Measurements from ENCODE around the gene TMEM107. TPM values are rescaled to one million over a fixed set of nuclear protein-coding genes. Genes with fewer than 3 reads are reported as not detected.

The TMEM107 gene
- total and polyA plus RNA-seq, 2 donors, result 21.3 to 71.6 TPM

DNA sequence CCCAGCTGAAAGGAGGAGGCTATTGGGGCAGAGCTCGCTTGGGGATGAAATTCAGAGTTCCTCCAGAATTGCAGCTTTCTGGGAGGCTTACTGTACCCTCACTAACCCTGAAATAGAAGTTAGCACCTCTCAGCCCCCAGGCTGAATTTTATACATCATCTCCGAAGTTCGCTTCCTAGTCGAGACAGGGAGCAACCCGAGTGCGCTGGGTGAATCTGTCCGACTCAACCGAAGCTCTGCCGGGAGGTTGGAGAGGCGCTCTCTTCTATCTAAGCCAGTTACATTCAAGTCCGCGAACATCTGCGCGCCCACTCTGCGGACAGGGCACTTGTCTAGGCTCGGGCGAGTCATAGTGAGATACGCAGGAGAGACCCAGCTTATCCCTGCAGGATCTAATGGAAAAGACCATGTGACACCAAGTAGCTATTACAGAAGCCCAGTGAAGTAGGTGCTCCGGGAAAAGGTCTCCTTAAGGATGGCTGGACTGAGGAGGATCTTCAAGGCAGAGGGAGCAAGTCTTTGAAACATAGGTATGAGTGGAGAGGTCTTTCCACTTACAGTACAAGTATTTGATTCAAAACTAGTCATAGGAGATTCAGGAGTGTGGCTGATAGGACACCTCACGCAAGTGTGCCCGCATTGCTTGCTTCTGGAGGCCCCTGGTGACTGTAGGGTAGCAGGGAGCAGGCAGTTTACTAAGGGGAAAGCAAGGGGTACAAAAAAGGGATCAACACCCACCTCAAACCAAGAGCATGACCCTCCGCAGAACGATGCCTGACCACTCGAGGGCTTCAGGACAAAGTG, 51.6 kb downstream of the TMEM107 start:
- H3K27ac ChIP-seq (ENCODE audit: low read depth in 1 of 2, low read length in 1 of 2), result no peak overlapping the region
- H3K27me3 ChIP-seq (ENCODE audit: control insufficient read depth in 2 of 2, insufficient read depth in 1 of 2, low read length in 1 of 2), result peaks cover 63 to 98% of the 10 kb centered on the region in 2 donors
- H3K4me1 ChIP-seq (ENCODE audit: control insufficient read depth in 2 of 2, insufficient read depth in 2 of 2, low read length in 2 of 2), result peaks cover 30 to 70% of the 10 kb centered on the region in 2 donors
- DNase-seq (ENCODE audit: low read depth in 6 of 9, low spot score in 9 of 9), result peak in 1 of 9 donors; percentile 27
- 3% methylated on average over 24 of the region's 24 CpGs for WGBS
- H3K4me3 ChIP-seq (ENCODE audit: low read length in 2 of 2), result peak overlapping the region; percentile 4 to 52
- no peaks in the 10 kb centered on the region for H3K36me3 ChIP-seq (ENCODE audit: control insufficient read depth in 2 of 2, insufficient read depth in 2 of 2, low read length in 1 of 2)
- peaks cover 0 to 13% of the 10 kb centered on the region in 2 donors for H3K9me3 ChIP-seq (ENCODE audit: control insufficient read depth in 2 of 2, insufficient read depth in 1 of 2, low read length in 1 of 2)

DNA sequence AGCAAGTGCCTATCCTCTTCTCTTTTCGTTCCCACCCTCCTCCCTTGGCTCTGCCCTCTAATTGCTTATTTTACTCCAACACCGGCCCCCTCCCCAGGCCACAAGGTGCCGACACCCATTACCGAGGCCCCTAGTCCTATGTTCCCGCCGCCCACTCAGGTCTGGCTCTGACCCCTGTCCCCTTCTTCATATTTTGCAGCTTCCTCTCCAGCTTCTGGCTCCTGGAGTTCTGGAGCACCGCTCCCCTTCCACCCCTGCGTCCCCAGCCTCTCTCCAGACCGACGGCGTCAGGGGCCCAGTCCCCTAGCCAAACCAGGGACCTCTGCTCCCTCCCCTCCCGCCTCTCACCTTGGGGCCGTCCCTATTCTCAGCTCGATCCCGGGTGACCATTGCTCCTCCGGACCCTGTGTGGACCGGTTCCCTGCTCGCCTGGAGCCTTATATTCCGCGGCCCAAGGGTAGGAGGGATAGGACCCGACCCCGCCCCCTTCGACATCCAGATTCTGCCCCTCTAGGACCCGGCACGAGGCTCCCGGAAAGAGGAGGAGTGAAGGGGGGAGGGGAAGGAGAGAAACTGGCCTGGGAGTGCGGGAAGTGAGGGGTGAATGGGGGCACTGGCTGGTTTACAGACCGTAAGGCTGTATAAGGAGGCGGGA, 52.4 kb downstream of the TMEM107 start, which contains the start of gene HES7:
Gene HES7, minus strand, starts transcription at position 412 of the 655 bp plus-strand sequence. Its CDS starts 22 bp downstream, at position 390.
- peaks cover 0 to 13% of the 10 kb centered on the region in 2 donors for H3K9me3 ChIP-seq (ENCODE audit: control insufficient read depth in 2 of 2, insufficient read depth in 1 of 2, low read length in 1 of 2)
- DNase-seq (ENCODE audit: low read depth in 6 of 9, low spot score in 9 of 9), result peak in 1 of 9 donors; percentile 12
- no peak within 1 kb of the TSS for H3K27ac ChIP-seq (ENCODE audit: low read depth in 1 of 2, low read length in 1 of 2)
- peak within 1 kb of the TSS; percentile 4 to 52 for H3K4me3 ChIP-seq (ENCODE audit: low read length in 2 of 2)
- peaks cover 30 to 73% of the 10 kb centered on the region in 2 donors for H3K4me1 ChIP-seq (ENCODE audit: control insufficient read depth in 2 of 2, insufficient read depth in 2 of 2, low read length in 2 of 2)
- H3K36me3 ChIP-seq (ENCODE audit: control insufficient read depth in 2 of 2, insufficient read depth in 2 of 2, low read length in 1 of 2), result no peaks in the 10 kb centered on the region
- WGBS, result 1% methylated on average over 29 of the region's 29 CpGs
- peaks cover 63 to 93% of the 10 kb centered on the region in 2 donors for H3K27me3 ChIP-seq (ENCODE audit: control insufficient read depth in 2 of 2, insufficient read depth in 1 of 2, low read length in 1 of 2)

DNA sequence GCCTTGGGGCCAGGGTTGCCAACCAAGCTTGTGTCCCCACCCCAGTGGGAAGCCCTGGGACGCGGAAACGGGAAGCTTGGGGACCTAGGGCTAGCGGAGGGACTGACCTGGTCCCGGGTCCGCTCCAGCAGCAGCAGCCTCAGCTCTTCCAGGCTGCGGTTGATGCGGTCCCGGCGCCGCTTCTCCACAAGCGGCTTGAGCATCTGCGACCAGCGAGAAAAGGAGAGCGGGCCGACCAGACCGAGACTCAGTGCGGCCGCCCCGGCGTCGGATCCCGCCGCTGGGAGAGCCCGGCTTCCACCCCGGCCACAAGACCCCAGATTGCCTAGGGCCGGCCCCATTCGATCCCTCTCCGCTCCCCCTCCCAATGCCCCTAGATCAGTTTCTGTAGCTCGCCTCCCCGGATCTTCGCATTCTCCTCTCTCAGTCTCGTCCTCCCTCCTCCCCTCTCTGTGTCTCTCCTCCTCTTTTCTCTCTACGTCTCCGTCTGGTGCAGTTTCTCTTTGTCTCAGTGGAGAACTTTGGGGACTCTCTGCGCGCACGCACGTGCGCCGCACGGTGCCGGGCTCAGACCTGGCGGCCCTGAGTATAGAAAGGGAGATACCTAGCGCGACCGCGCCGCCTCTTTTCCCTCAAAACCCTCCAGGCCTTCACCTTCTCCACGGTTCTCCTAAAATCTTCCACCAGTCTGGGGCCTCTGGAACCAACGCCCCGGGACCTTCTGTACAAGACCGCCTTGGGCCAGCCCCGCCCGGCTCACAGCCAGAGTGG, 53.1 kb downstream of the TMEM107 start:
- H3K4me3 ChIP-seq (ENCODE audit: low read length in 2 of 2), result peak overlapping the region in 1 of 2 donors; percentile 44
- no peak overlapping the region for H3K27ac ChIP-seq (ENCODE audit: low read depth in 1 of 2, low read length in 1 of 2)
- peaks cover 59 to 93% of the 10 kb centered on the region in 2 donors for H3K27me3 ChIP-seq (ENCODE audit: control insufficient read depth in 2 of 2, insufficient read depth in 1 of 2, low read length in 1 of 2)
- DNase-seq (ENCODE audit: low read depth in 6 of 9, low spot score in 9 of 9), result peak in 1 of 9 donors; percentile 52
- H3K9me3 ChIP-seq (ENCODE audit: control insufficient read depth in 2 of 2, insufficient read depth in 1 of 2, low read length in 1 of 2), result peaks cover 0 to 14% of the 10 kb centered on the region in 2 donors
- H3K36me3 ChIP-seq (ENCODE audit: control insufficient read depth in 2 of 2, insufficient read depth in 2 of 2, low read length in 1 of 2), result no peaks in the 10 kb centered on the region
- peaks cover 33 to 80% of the 10 kb centered on the region in 2 donors for H3K4me1 ChIP-seq (ENCODE audit: control insufficient read depth in 2 of 2, insufficient read depth in 2 of 2, low read length in 2 of 2)
- under 1% methylated on average over 55 of the region's 55 CpGs for WGBS

Other genes starting within 250 kb of the TMEM107 start
- 1.2 TPM for gene KCNAB3, start 246.5 kb downstream of the TMEM107 start, total RNA-seq
- gene KCNAB3, start 246.5 kb downstream of the TMEM107 start, polyA plus RNA-seq, result 8.9 TPM
- 29.0 TPM for gene TRAPPC1, start 244.4 kb downstream of the TMEM107 start, total RNA-seq
- gene TRAPPC1, start 244.4 kb downstream of the TMEM107 start, polyA plus RNA-seq, result 137 TPM
- 18.9 TPM for gene CNTROB, start 244.2 kb downstream of the TMEM107 start, total RNA-seq
- 39.0 TPM for gene CNTROB, start 244.2 kb downstream of the TMEM107 start, polyA plus RNA-seq
- gene GUCY2D, start 173.8 kb downstream of the TMEM107 start, total RNA-seq, result 0.05 TPM
- 0.02 TPM for gene GUCY2D, start 173.8 kb downstream of the TMEM107 start, polyA plus RNA-seq
- 0.24 TPM for gene ALOX15B, start 137.3 kb downstream of the TMEM107 start, total RNA-seq
- 5.1 TPM for gene ALOX15B, start 137.3 kb downstream of the TMEM107 start, polyA plus RNA-seq
- 0.42 TPM for gene ALOX12B, start 88.7 kb downstream of the TMEM107 start, total RNA-seq
- 5.0 TPM for gene ALOX12B, start 88.7 kb downstream of the TMEM107 start, polyA plus RNA-seq
- not detected for gene ALOXE3, start 57.9 kb downstream of the TMEM107 start, total RNA-seq
- gene ALOXE3, start 57.9 kb downstream of the TMEM107 start, polyA plus RNA-seq, result 1.2 TPM
- gene HES7, start 52.3 kb downstream of the TMEM107 start, total RNA-seq, result not detected
- 0.75 TPM for gene HES7, start 52.3 kb downstream of the TMEM107 start, polyA plus RNA-seq
- 4.2 TPM for gene PER1, start 24.0 kb downstream of the TMEM107 start, total RNA-seq
- 71.9 TPM for gene PER1, start 24.0 kb downstream of the TMEM107 start, polyA plus RNA-seq
- 7.4 TPM for gene VAMP2, start 13.4 kb downstream of the TMEM107 start, total RNA-seq
- gene VAMP2, start 13.4 kb downstream of the TMEM107 start, polyA plus RNA-seq, result 73.9 TPM
- gene BORCS6, start 13.8 kb upstream of the TMEM107 start, total RNA-seq, result 8.5 TPM
- 11.4 TPM for gene BORCS6, start 13.8 kb upstream of the TMEM107 start, polyA plus RNA-seq
- gene AURKB, start 34.2 kb upstream of the TMEM107 start, total RNA-seq, result 58.8 TPM
- 11.3 TPM for gene AURKB, start 34.2 kb upstream of the TMEM107 start, polyA plus RNA-seq
- gene CTC1, start 71.7 kb upstream of the TMEM107 start, total RNA-seq, result 12.0 TPM
- 55.8 TPM for gene CTC1, start 71.7 kb upstream of the TMEM107 start, polyA plus RNA-seq
- 19.6 TPM for gene PFAS, start 72.9 kb upstream of the TMEM107 start, total RNA-seq
- 12.8 TPM for gene PFAS, start 72.9 kb upstream of the TMEM107 start, polyA plus RNA-seq
- 29.0 TPM for gene RANGRF, start 112.3 kb upstream of the TMEM107 start, total RNA-seq
- 51.3 TPM for gene RANGRF, start 112.3 kb upstream of the TMEM107 start, polyA plus RNA-seq
- gene SLC25A35, start 119.0 kb upstream of the TMEM107 start, total RNA-seq, result 0.90 TPM
- gene SLC25A35, start 119.0 kb upstream of the TMEM107 start, polyA plus RNA-seq, result 8.5 TPM
- gene ARHGEF15, start 133.9 kb upstream of the TMEM107 start, total RNA-seq, result 0.71 TPM
- 6.1 TPM for gene ARHGEF15, start 133.9 kb upstream of the TMEM107 start, polyA plus RNA-seq
- not detected for gene ODF4, start 163.5 kb upstream of the TMEM107 start, total RNA-seq
- gene ODF4, start 163.5 kb upstream of the TMEM107 start, polyA plus RNA-seq, result 0.05 TPM
- 5,303 TPM for gene RPL26, start 206.8 kb upstream of the TMEM107 start, total RNA-seq
- gene RPL26, start 206.8 kb upstream of the TMEM107 start, polyA plus RNA-seq, result 6,011 TPM
- not detected for gene RNF222, start 221.4 kb upstream of the TMEM107 start, total RNA-seq
- gene RNF222, start 221.4 kb upstream of the TMEM107 start, polyA plus RNA-seq, result 0.34 TPM

All from thymus (tissue), 11 donors.